Esophagus squamous epithelium (tissue), 5 donors: ENCODE data around the gene CREB3L2. TPM values are rescaled to one million over a fixed set of nuclear protein-coding genes. Genes with fewer than 3 reads are reported as not detected.

Experiments
- DNase-seq: peaks from one replicate; lab custom pipeline; 2025; lab: John Stamatoyannopoulos, UW
- H3K27ac ChIP-seq, 4 donors: fragments of 200-600 bp; sonication (generic); one replicate each; pipeline ENCODE4 v1.5.1; 2016 to 2019; ENCODE audit warnings: mild to moderate bottlenecking in 1 of 4
- H3K27me3 ChIP-seq, 4 donors: fragments of 200-600 bp; sonication (generic); 1 replicate in 3 of 4; 2 replicates in 1 of 4; pipeline versions ENCODE4 v1.5.1 to v1.6.0; 2017 to 2021; ENCODE audit warnings: antibody characterized with exemption in 1 of 4
- H3K36me3 ChIP-seq, 3 donors: fragments of 200-600 bp; sonication (generic); one replicate each; pipeline ENCODE4 v1.5.1; 2016 to 2019
- H3K4me1 ChIP-seq, 3 donors: fragments of 200-600 bp; sonication (generic); one replicate each; pipeline ENCODE4 v1.5.1; 2017 to 2019
- H3K4me3 ChIP-seq, 4 donors: fragments of 200-600 bp; sonication (generic); 1 replicate in 3 of 4; 2 replicates in 1 of 4; pipeline ENCODE4 v1.5.1; 2016 to 2019; ENCODE audit warnings: mild to moderate bottlenecking in 2 of 4, moderate library complexity in 1 of 4
- H3K9me3 ChIP-seq, 3 donors: fragments of 200-600 bp; sonication (generic); one replicate each; pipeline ENCODE4 v1.5.1; 2016 to 2019
- POLR2A ChIP-seq, 4 donors: fragments of 450-650 bp; IDR thresholded peaks; one replicate each; pipeline ENCODE4 v1.6.1; 2017; ENCODE audit warnings: antibody characterized with exemption in 4 of 4, mild to moderate bottlenecking in 4 of 4, moderate library complexity in 3 of 4
- WGBS, 2 donors: methylation state at CpG; one replicate each; pipeline ENCODE4 v1.1.5; 2018; 5-methylcytosine and 5-hydroxymethylcytosine counted together
- intact Hi-C: fragments of 100-400 bp; cut with DNase I; formaldehyde crosslinking; loops from one replicate; pipeline ENCODE4 v1.15.0; 2022
- total RNA-seq, 4 donors: library from RNA; depleted of rRNA; stranded (reverse); fragments of >200 nt; gene quantifications; one replicate each; pipeline ENCODE4 v1.1.0, GENCODE V29; 2016
- TF ChIP-seq, protein P1 (sequence below), 6 experiments: fragments of 450-650 bp in 4 of 6; fragments of 200-600 bp in 2 of 6; sonication (generic) in 2 of 6; IDR thresholded peaks; one replicate each; pipeline ENCODE4 v1.5.1; 2016 to 2019; ENCODE audit warnings: antibody characterized with exemption in 6 of 6, mild to moderate bottlenecking in 4 of 6, moderate library complexity in 4 of 6
- donor health status: DM: yes; HTN: yes; CAD: no.

The CREB3L2 gene
- total RNA-seq, 4 donors from 2014 or later, result 14.9 to 21.9 (median 17.3) TPM

GRCh38 chr7:137870078-137870477 is 131.8 kb downstream of the CREB3L2 start:
- 88 to 100% methylated on average over 1 of the region's 1 CpG for WGBS, 2 donors

GRCh38 chr7:137869260-137869659 is 132.6 kb downstream of the CREB3L2 start:
- peaks cover 0 to 43% (median 0%) of the 10 kb centered on the region in 3 donors for H3K36me3 ChIP-seq
- peaks cover 0 to 16% (median 0%) of the 10 kb centered on the region in 3 donors for H3K9me3 ChIP-seq
- H3K27me3 ChIP-seq, result no peaks in the 10 kb centered on the region
- peaks cover 0 to 7% (median 0%) of the 10 kb centered on the region in 3 donors for H3K4me1 ChIP-seq
- 76 to 89% methylated on average over 3 of the region's 3 CpGs for WGBS, 2 donors
- intact Hi-C loops, result no loop called here
- H3K4me3 ChIP-seq, result no peak overlapping the region
- TF ChIP-seq, protein P1, sequence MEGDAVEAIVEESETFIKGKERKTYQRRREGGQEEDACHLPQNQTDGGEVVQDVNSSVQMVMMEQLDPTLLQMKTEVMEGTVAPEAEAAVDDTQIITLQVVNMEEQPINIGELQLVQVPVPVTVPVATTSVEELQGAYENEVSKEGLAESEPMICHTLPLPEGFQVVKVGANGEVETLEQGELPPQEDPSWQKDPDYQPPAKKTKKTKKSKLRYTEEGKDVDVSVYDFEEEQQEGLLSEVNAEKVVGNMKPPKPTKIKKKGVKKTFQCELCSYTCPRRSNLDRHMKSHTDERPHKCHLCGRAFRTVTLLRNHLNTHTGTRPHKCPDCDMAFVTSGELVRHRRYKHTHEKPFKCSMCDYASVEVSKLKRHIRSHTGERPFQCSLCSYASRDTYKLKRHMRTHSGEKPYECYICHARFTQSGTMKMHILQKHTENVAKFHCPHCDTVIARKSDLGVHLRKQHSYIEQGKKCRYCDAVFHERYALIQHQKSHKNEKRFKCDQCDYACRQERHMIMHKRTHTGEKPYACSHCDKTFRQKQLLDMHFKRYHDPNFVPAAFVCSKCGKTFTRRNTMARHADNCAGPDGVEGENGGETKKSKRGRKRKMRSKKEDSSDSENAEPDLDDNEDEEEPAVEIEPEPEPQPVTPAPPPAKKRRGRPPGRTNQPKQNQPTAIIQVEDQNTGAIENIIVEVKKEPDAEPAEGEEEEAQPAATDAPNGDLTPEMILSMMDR (IDR thresholded peaks at IDR 0.05), result no peak
- TF ChIP-seq POLR2A (IDR thresholded peaks at IDR 0.05), result no peak
- H3K27ac ChIP-seq, result no peak overlapping the region
- no peak for DNase-seq

More at GRCh38 chr7:137870078-137870477, 131.8 kb downstream of the CREB3L2 start:
- intact Hi-C loops, result no loop called here
- Histone ChIP-seq H3K4me1 (peaks cover 0 to 7% (median 0%) of the 10 kb centered on the region in 3 donors), H3K4me3 (no peak overlapping the region), H3K9me3 (peaks cover 0 to 15% (median 0%) of the 10 kb centered on the region in 3 donors), H3K27ac (no peak overlapping the region), H3K36me3 (peaks cover 0 to 40% (median 0%) of the 10 kb centered on the region in 3 donors), H3K27me3 (no peaks in the 10 kb centered on the region)
- TF ChIP-seq, protein P1 (IDR thresholded peaks at IDR 0.05), result no peak
- TF ChIP-seq POLR2A (IDR thresholded peaks at IDR 0.05), result no peak
- no peak for DNase-seq

DNA sequence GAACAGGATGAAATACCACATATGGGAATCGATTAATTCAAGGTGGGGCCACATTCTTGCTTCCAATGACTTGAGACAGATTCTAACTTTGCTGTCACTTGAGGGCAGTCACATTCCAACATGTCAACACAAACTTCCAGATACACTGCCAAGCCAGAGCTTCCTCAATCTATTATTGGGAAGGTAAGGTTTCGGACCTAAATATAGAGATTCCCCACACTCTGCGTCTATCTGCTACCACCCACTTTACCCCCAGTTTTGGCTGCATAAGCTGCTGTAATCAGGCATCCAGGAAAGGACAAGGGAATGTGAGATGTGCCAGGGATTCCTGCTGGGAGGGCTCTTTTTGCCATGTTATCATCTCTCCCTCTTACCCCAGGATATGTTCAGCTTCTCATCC is 134.6 kb downstream of the CREB3L2 start:
- peaks cover 0 to 34% (median 0%) of the 10 kb centered on the region in 3 donors for H3K36me3 ChIP-seq
- peaks cover 0 to 16% (median 0%) of the 10 kb centered on the region in 3 donors for H3K9me3 ChIP-seq
- no peak overlapping the region for H3K27ac ChIP-seq
- no peak overlapping the region for H3K4me3 ChIP-seq
- H3K4me1 ChIP-seq, result peaks cover 0 to 7% (median 0%) of the 10 kb centered on the region in 3 donors
- no peak for TF ChIP-seq POLR2A (IDR thresholded peaks at IDR 0.05)
- TF ChIP-seq, protein P1 (IDR thresholded peaks at IDR 0.05), result no peak
- no peak for DNase-seq
- WGBS, 2 donors, result 91 to 96% methylated on average over 3 of the region's 3 CpGs
- no peaks in the 10 kb centered on the region for H3K27me3 ChIP-seq
- intact Hi-C loops, result no loop called here

GRCh38 chr7:137865764-137866163 is 136.1 kb downstream of the CREB3L2 start:
- Histone ChIP-seq H3K9me3 (peaks cover 0 to 16% (median 0%) of the 10 kb centered on the region in 3 donors), H3K27ac (no peak overlapping the region), H3K36me3 (peaks cover 0 to 40% (median 0%) of the 10 kb centered on the region in 3 donors), H3K4me3 (no peak overlapping the region), H3K4me1 (peaks cover 0 to 2% (median 0%) of the 10 kb centered on the region in 3 donors), H3K27me3 (no peaks in the 10 kb centered on the region)
- WGBS, 2 donors, result 94 to 100% methylated on average over 1 of the region's 1 CpG
- intact Hi-C loops, result no loop called here
- TF ChIP-seq, protein P1 (IDR thresholded peaks at IDR 0.05), result no peak
- TF ChIP-seq POLR2A (IDR thresholded peaks at IDR 0.05), result no peak
- no peak for DNase-seq

DNA sequence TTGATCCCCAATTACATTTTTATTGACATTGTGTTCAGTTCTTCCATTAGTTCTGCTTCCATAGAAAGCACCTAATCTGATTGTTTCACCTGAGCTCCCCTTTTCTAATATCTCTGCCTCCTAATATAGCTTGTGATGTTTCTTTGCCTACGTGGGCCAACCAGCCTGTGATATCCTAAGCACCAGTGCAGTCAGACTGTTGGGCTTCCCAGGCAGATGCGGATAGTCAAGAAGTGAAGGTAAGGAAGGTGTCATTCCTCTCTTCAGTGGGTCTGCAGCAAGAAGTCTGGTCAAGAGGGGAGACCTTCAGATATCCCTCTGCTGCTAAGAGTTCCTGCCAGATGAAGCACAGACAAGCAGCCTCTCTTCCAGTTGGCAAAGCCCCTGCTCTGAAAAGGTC is 138.9 kb downstream of the CREB3L2 start:
- Histone ChIP-seq H3K9me3 (peaks cover 0 to 16% (median 0%) of the 10 kb centered on the region in 3 donors), H3K4me1 (no peaks in the 10 kb centered on the region), H3K27me3 (no peaks in the 10 kb centered on the region), H3K4me3 (no peak overlapping the region), H3K36me3 (peaks cover 0 to 39% (median 0%) of the 10 kb centered on the region in 3 donors), H3K27ac (no peak overlapping the region)
- DNase-seq, result no peak
- 75% methylated on average over 2 of the region's 2 CpGs for WGBS, 2 donors
- intact Hi-C loops, result no loop called here
- no peak for TF ChIP-seq POLR2A (IDR thresholded peaks at IDR 0.05)
- TF ChIP-seq, protein P1 (IDR thresholded peaks at IDR 0.05), result no peak
